ENCODE results near the gene KIF19. TPM values are rescaled to one million over a fixed set of nuclear protein-coding genes. Genes with fewer than 3 reads are reported as not detected.

KIF19 gene
- total RNA-seq, 1 experiment from 2014 or later, result not detected

DNA sequence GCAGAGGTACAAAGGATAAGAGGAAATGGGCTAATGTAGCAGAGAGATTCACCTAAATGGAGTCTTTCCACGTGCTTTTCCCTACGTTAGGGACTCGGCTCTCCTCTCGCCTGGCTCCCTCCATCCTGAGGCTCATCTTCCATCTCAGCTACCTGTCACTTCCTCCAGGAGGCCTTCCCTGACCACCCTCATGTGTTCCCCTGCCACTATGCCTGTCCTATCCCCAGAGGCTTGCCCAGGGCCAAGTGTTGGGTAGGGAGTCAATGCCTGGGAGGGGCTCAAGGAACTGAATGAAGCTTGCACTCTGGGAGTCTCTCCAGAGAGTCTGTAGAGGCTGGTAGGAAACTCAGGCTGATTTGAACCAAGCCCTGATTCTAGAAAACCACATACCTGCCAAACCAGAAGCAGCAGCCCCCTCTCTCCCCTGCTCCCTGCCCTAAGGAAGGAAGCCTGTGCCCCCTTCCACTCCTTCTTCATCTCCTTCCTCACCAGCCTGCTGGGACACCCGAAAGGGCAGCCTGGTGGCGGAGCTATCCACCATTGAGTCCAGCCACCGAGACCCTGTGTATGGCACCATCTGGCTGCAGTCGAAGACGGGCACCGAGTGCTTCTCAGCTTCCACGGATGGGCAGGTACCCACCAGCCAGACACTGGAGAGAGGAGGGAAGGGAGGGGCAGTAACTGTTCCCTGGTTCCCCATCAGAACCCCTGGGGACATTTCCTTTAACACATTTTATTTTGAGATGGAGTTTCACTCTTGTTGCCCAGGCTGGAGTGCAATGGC is 26.6 kb upstream of the KIF19 start:
- CTCF ChIA-PET, result interaction anchor here (0.5 to 1.2 kb wide), 4 partner anchors 15 to 80 kb away, joined by 3 to 4 read pairs (median 3); no protein-coding TSS in a partner anchor
- peaks cover 4% of the 10 kb centered on the region; the same call in 1 of the 2 replicates for H3K4me1 ChIP-seq (ENCODE audit: control insufficient read depth, insufficient read depth, low read length)

GRCh38 chr17:74303305-74303704 is 22.7 kb upstream of the KIF19 start:
- TF ChIP-seq SIN3A (IDR thresholded peaks at IDR 0.05; ENCODE audit: borderline replicate concordance, insufficient read depth, low read depth, low read length) (no peak), POLR2AphosphoS5 (IDR thresholded peaks at IDR 0.05; ENCODE audit: low read depth, low read length) (no peak), REST (IDR thresholded peaks at IDR 0.05; ENCODE audit: insufficient read depth in 1 of 2, low read depth in 2 of 2, low read length in 1 of 2) (no peak), TCF7L2 (IDR thresholded peaks at IDR 0.05; ENCODE audit: low read depth, low read length) (no peak)
- TF ChIP-seq, protein P1, sequence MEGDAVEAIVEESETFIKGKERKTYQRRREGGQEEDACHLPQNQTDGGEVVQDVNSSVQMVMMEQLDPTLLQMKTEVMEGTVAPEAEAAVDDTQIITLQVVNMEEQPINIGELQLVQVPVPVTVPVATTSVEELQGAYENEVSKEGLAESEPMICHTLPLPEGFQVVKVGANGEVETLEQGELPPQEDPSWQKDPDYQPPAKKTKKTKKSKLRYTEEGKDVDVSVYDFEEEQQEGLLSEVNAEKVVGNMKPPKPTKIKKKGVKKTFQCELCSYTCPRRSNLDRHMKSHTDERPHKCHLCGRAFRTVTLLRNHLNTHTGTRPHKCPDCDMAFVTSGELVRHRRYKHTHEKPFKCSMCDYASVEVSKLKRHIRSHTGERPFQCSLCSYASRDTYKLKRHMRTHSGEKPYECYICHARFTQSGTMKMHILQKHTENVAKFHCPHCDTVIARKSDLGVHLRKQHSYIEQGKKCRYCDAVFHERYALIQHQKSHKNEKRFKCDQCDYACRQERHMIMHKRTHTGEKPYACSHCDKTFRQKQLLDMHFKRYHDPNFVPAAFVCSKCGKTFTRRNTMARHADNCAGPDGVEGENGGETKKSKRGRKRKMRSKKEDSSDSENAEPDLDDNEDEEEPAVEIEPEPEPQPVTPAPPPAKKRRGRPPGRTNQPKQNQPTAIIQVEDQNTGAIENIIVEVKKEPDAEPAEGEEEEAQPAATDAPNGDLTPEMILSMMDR (IDR thresholded peaks at IDR 0.05), result no peak
- DNase-seq (ENCODE audit: low read depth, low spot score) (no peak), ATAC-seq (no peak)
- in situ Hi-C loops (cut with HindIII; ENCODE audit: low pct_unique_long_range_greater_than_20kb, low sequenced_read_pairs), result no loop called here
- ChIA-PET CTCF (interaction anchor here (0.7 kb wide), 1 partner anchor 53 kb away, joined by 4 read pairs; no protein-coding TSS in a partner anchor), POLR2A (no interaction called here)
- intact Hi-C loops (cut with micrococcal nuclease; ENCODE audit: unreplicated experiment), result no loop called here
- Histone ChIP-seq H3K27ac (ENCODE audit: low read length) (no peak overlapping the region), H3K27me3 (ENCODE audit: control insufficient read depth, insufficient read depth, low read length) (no peaks in the 10 kb centered on the region), H3K4me3 (ENCODE audit: low read depth in 2 of 2, low read length in 2 of 2) (no peak overlapping the region), H3K9me3 (ENCODE audit: control insufficient read depth, insufficient read depth, low read depth, low read length) (no peaks in the 10 kb centered on the region), H3K36me3 (ENCODE audit: control insufficient read depth, insufficient read depth, low read length) (no peaks in the 10 kb centered on the region), H3K4me1 (ENCODE audit: control insufficient read depth, insufficient read depth, low read length) (no peaks in the 10 kb centered on the region)
- BruUV-seq (replicated peaks), result no TSS peak

More for the DNA sequence above, 26.6 kb upstream of the KIF19 start:
- no peaks in the 10 kb centered on the region for H3K36me3 ChIP-seq (ENCODE audit: control insufficient read depth, insufficient read depth, low read length)
- TF ChIP-seq POLR2AphosphoS5 (IDR thresholded peaks at IDR 0.05; ENCODE audit: low read depth, low read length), result no peak
- TF ChIP-seq SIN3A (IDR thresholded peaks at IDR 0.05; ENCODE audit: borderline replicate concordance, insufficient read depth, low read depth, low read length), result no peak
- DNase-seq (ENCODE audit: low read depth, low spot score) (no peak), ATAC-seq (no peak)
- H3K27me3 ChIP-seq (ENCODE audit: control insufficient read depth, insufficient read depth, low read length), result no peaks in the 10 kb centered on the region
- H3K27ac ChIP-seq (ENCODE audit: low read length), result no peak overlapping the region
- H3K9me3 ChIP-seq (ENCODE audit: control insufficient read depth, insufficient read depth, low read depth, low read length), result no peaks in the 10 kb centered on the region
- in situ Hi-C loops (cut with HindIII; ENCODE audit: low pct_unique_long_range_greater_than_20kb, low sequenced_read_pairs), result no loop called here
- POLR2A ChIA-PET, result no interaction called here
- no TSS peak for BruUV-seq (replicated peaks)
- intact Hi-C loops (cut with micrococcal nuclease; ENCODE audit: unreplicated experiment), result no loop called here
- no peak overlapping the region for H3K4me3 ChIP-seq (ENCODE audit: low read depth in 2 of 2, low read length in 2 of 2)

- in situ Hi-C loops (cut with HindIII; ENCODE audit: low pct_unique_long_range_greater_than_20kb, low sequenced_read_pairs), result no loop called here
- CTCF ChIA-PET, result interaction anchor here (0.7 kb wide), 1 partner anchor 52 kb away, joined by 4 read pairs; no protein-coding TSS in a partner anchor
- TF ChIP-seq, protein P1 (IDR thresholded peaks at IDR 0.05), result no peak
- no peak for TF ChIP-seq REST (IDR thresholded peaks at IDR 0.05; ENCODE audit: insufficient read depth in 1 of 2, low read depth in 2 of 2, low read length in 1 of 2)
- TF ChIP-seq POLR2AphosphoS5 (IDR thresholded peaks at IDR 0.05; ENCODE audit: low read depth, low read length), result no peak
- no peak for TF ChIP-seq SIN3A (IDR thresholded peaks at IDR 0.05; ENCODE audit: borderline replicate concordance, insufficient read depth, low read depth, low read length)
- no peak for TF ChIP-seq TCF7L2 (IDR thresholded peaks at IDR 0.05; ENCODE audit: low read depth, low read length)
- Histone ChIP-seq H3K9me3 (ENCODE audit: control insufficient read depth, insufficient read depth, low read depth, low read length) (no peaks in the 10 kb centered on the region), H3K27me3 (ENCODE audit: control insufficient read depth, insufficient read depth, low read length) (no peaks in the 10 kb centered on the region), H3K4me1 (ENCODE audit: control insufficient read depth, insufficient read depth, low read length) (no peaks in the 10 kb centered on the region), H3K4me3 (ENCODE audit: low read depth in 2 of 2, low read length in 2 of 2) (no peak overlapping the region), H3K27ac (ENCODE audit: low read length) (no peak overlapping the region), H3K36me3 (ENCODE audit: control insufficient read depth, insufficient read depth, low read length) (no peaks in the 10 kb centered on the region)
- DNase-seq (ENCODE audit: low read depth, low spot score) (no peak), ATAC-seq (no peak)
- intact Hi-C loops (cut with micrococcal nuclease; ENCODE audit: unreplicated experiment), result no loop called here
- POLR2A ChIA-PET, result interaction anchor here (0.7 kb wide), 1 partner anchor 571 kb away, joined by 11 read pairs; no protein-coding TSS in a partner anchor
- BruUV-seq (replicated peaks), result no TSS peak
These were observed 21.8 kb upstream of the KIF19 start for GRCh38 chr17:74304184-74304583.
